Gastroesophageal sphincter (tissue), 4 donors: ENCODE data around the gene PRLHR. TPM values are rescaled to one million over a fixed set of nuclear protein-coding genes. Genes with fewer than 3 reads are reported as not detected.

ENCODE experiments used
- ATAC-seq: fragments of 150-250 bp; one replicate; pipeline ENCODE4 v1.9.1; 2016; ENCODE audit warnings: mild to moderate bottlenecking, moderate library complexity
- H3K27ac ChIP-seq, 4 donors: fragments of 200-600 bp; sonication (generic) in 3 of 4; 1 replicate in 3 of 4; 2 replicates in 1 of 4; pipeline ENCODE4 v1.5.1; 2016 to 2019
- H3K27me3 ChIP-seq: fragments of 200-600 bp; sonication (generic); one replicate; pipeline ENCODE4 v1.5.1; 2019
- H3K36me3 ChIP-seq, 2 donors: fragments of 200-600 bp; sonication (generic); one replicate each; pipeline ENCODE4 v1.5.1; 2019; ENCODE audit warnings: control low read depth in 1 of 2
- H3K4me1 ChIP-seq, 3 donors: fragments of 200-600 bp; sonication (generic); 1 replicate in 2 of 3; 2 replicates in 1 of 3; pipeline ENCODE4 v1.5.1; 2016 to 2019; ENCODE audit warnings: control low read depth in 2 of 3
- H3K4me3 ChIP-seq, 2 donors: fragments of 200-600 bp; sonication (generic); one replicate each; pipeline ENCODE4 v1.5.1; 2019; ENCODE audit warnings: mild to moderate bottlenecking in 1 of 2, moderate library complexity in 1 of 2
- H3K9me3 ChIP-seq, 3 donors: fragments of 200-600 bp; sonication (generic); one replicate each; pipeline ENCODE4 v1.5.1; 2017 to 2019; ENCODE audit warnings: control low read depth in 2 of 3
- EP300 ChIP-seq: sonication (generic); formaldehyde crosslinking; IDR thresholded peaks from one replicate; pipeline ENCODE4 v1.6.1; 2017; ENCODE audit warnings: antibody characterized with exemption, mild to moderate bottlenecking
- POLR2A ChIP-seq, 2 donors: fragments of 450-650 bp; IDR thresholded peaks; one replicate each; pipeline ENCODE4 v1.6.1; 2017; ENCODE audit warnings: antibody characterized with exemption in 2 of 2, mild to moderate bottlenecking in 2 of 2, moderate library complexity in 1 of 2
- POLR2AphosphoS5 ChIP-seq: sonication (generic); formaldehyde crosslinking; IDR thresholded peaks from one replicate; pipeline ENCODE4 v1.6.1; 2017; ENCODE audit warnings: antibody characterized with exemption
- WGBS, 2 donors: methylation state at CpG; one replicate each; pipeline ENCODE4 v1.1.5; 2018; ENCODE audit warnings: low coverage in 1 of 2; 5-methylcytosine and 5-hydroxymethylcytosine counted together
- total RNA-seq, 4 donors: library from RNA; depleted of rRNA; stranded (reverse); fragments of >200 nt; gene quantifications; one replicate each; pipeline ENCODE4 v1.1.0, GENCODE V29; 2016
- TF ChIP-seq, protein P1 (sequence below), 4 experiments: fragments of 200-600 bp in 2 of 4; fragments of 450-650 bp in 2 of 4; sonication (generic) in 1 of 4; IDR thresholded peaks; one replicate each; pipeline ENCODE4 v1.5.1; 2017 to 2019; ENCODE audit warnings: antibody characterized with exemption in 4 of 4, mild to moderate bottlenecking in 2 of 4, moderate library complexity in 2 of 4

The PRLHR gene
- total RNA-seq, 4 donors from 2014 or later, result 0.12 to 0.35 (median 0.13) TPM; not detected in 1

- Histone ChIP-seq H3K36me3 (no peaks in the 10 kb centered on the region), H3K4me1 (no peaks in the 10 kb centered on the region), H3K4me3 (no peak overlapping the region), H3K27ac (no peak overlapping the region), H3K9me3 (no peaks in the 10 kb centered on the region), H3K27me3 (peaks cover 37% of the 10 kb centered on the region)
- ATAC-seq, result no peak
- WGBS, 2 donors, result 28 to 61% methylated on average over 2 of the region's 13 CpGs
- no peak for TF ChIP-seq POLR2AphosphoS5
- TF ChIP-seq, protein P1, sequence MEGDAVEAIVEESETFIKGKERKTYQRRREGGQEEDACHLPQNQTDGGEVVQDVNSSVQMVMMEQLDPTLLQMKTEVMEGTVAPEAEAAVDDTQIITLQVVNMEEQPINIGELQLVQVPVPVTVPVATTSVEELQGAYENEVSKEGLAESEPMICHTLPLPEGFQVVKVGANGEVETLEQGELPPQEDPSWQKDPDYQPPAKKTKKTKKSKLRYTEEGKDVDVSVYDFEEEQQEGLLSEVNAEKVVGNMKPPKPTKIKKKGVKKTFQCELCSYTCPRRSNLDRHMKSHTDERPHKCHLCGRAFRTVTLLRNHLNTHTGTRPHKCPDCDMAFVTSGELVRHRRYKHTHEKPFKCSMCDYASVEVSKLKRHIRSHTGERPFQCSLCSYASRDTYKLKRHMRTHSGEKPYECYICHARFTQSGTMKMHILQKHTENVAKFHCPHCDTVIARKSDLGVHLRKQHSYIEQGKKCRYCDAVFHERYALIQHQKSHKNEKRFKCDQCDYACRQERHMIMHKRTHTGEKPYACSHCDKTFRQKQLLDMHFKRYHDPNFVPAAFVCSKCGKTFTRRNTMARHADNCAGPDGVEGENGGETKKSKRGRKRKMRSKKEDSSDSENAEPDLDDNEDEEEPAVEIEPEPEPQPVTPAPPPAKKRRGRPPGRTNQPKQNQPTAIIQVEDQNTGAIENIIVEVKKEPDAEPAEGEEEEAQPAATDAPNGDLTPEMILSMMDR (IDR thresholded peaks at IDR 0.05), result peak in 1 of 4 experiments; percentile 33
Observed at GRCh38 chr10:118543714-118544400, 51.6 kb downstream of the PRLHR start.

DNA sequence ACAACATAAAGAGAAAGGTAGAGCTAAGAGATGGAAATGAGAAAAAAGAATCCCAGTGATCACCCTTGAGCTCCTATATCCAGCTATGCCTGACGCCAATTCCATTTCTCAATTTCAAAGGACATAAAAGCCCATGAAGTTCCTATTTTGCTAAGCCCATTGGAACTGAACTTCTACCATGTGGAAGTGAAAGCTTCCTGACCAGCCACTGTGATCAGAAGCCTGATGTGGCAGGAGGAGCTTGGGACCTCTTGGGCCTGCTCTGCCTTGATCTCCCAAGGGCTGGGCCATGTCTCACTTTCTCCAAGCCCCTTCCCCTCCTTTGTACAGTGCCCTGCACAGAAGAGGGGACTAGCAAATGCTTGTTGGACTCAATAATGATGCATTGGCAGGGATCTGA, 52.7 kb downstream of the PRLHR start:
- H3K36me3 ChIP-seq, result no peaks in the 10 kb centered on the region
- TF ChIP-seq POLR2AphosphoS5, result no peak
- TF ChIP-seq POLR2A (IDR thresholded peaks at IDR 0.05), result no peak
- TF ChIP-seq EP300, result no peak
- TF ChIP-seq, protein P1 (IDR thresholded peaks at IDR 0.05), result no peak
- H3K4me3 ChIP-seq, result no peak overlapping the region
- peaks cover 37% of the 10 kb centered on the region for H3K27me3 ChIP-seq
- WGBS, 2 donors, result 83 to 100% methylated on average over 1 of the region's 1 CpG
- no peaks in the 10 kb centered on the region for H3K4me1 ChIP-seq
- H3K9me3 ChIP-seq, result no peaks in the 10 kb centered on the region
- H3K27ac ChIP-seq, result no peak overlapping the region
- no peak for ATAC-seq

DNA sequence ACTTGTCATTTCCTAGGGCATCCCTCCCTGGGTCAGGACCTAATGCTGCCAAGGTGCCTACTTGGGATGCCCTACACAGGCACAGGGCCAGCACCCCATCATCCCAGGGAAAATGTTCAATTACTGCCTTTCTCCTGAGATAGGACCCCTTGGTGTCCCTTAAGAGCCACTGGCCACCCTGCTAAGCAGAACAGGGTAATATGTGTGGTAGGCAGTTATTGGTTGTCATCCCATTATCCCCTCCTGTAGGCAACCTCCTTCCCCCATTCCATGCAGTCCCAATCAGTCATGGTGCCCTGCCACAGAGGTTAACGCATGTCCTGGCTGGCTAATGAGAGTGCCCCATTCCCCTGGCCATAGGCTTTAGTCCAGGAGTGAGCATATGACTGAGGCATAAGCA, 53.2 kb downstream of the PRLHR start:
- H3K9me3 ChIP-seq, result no peaks in the 10 kb centered on the region
- no peaks in the 10 kb centered on the region for H3K4me1 ChIP-seq
- ATAC-seq, result no peak
- no peak overlapping the region for H3K4me3 ChIP-seq
- H3K27ac ChIP-seq, result no peak overlapping the region
- WGBS, 2 donors, result 100% methylated on average over 1 of the region's 1 CpG; no CpG with 5 or more reads in 1 of the 2 donors
- H3K27me3 ChIP-seq, result peaks cover 37% of the 10 kb centered on the region
- TF ChIP-seq, protein P1 (IDR thresholded peaks at IDR 0.05), result no peak
- no peak for TF ChIP-seq POLR2A (IDR thresholded peaks at IDR 0.05)
- TF ChIP-seq POLR2AphosphoS5, result no peak
- TF ChIP-seq EP300, result no peak
- H3K36me3 ChIP-seq, result no peaks in the 10 kb centered on the region

- H3K27me3 ChIP-seq, result peaks cover 37% of the 10 kb centered on the region
- no peak overlapping the region for H3K4me3 ChIP-seq
- TF ChIP-seq EP300 (no peak), POLR2A (IDR thresholded peaks at IDR 0.05) (no peak), POLR2AphosphoS5 (no peak)
- TF ChIP-seq, protein P1 (IDR thresholded peaks at IDR 0.05), result no peak
- H3K36me3 ChIP-seq, result no peaks in the 10 kb centered on the region
- ATAC-seq, result no peak
- no peaks in the 10 kb centered on the region for H3K9me3 ChIP-seq
- H3K27ac ChIP-seq, result no peak overlapping the region
- 78 to 88% methylated on average over 3 of the region's 3 CpGs for WGBS, 2 donors
- H3K4me1 ChIP-seq, result no peaks in the 10 kb centered on the region
Observed at GRCh38 chr10:118541718-118542117, 53.7 kb downstream of the PRLHR start.

Other genes with a start within 250 kb of the PRLHR start
- 10 to 100 TPM; 35.7 to 67.2 (median 45.6) TPM for gene CACUL1, start 159.3 kb upstream of the PRLHR start, total RNA-seq